Posterior cingulate gyrus (tissue), 11 donors: ENCODE measurements around the gene PPIE.
"Not testable (repeated sequence)": the region's sequence is repeated elsewhere in the genome, so short reads cannot be mapped to it uniquely, and the experiment has no call there.

Source experiments
- DNase-seq, 10 donors: peaks; one replicate each; pipeline versions ENCODE4 v3.0.0 to v3.0.0-alpha.2; 2020 to 2021; ENCODE audit warnings: mixed read lengths in 3 of 10
- intact Hi-C: fragments of 100-400 bp; cut with DNase I; formaldehyde crosslinking; loops from one replicate; pipeline ENCODE4 v1.15.1; 2023

The PPIE gene

DNA sequence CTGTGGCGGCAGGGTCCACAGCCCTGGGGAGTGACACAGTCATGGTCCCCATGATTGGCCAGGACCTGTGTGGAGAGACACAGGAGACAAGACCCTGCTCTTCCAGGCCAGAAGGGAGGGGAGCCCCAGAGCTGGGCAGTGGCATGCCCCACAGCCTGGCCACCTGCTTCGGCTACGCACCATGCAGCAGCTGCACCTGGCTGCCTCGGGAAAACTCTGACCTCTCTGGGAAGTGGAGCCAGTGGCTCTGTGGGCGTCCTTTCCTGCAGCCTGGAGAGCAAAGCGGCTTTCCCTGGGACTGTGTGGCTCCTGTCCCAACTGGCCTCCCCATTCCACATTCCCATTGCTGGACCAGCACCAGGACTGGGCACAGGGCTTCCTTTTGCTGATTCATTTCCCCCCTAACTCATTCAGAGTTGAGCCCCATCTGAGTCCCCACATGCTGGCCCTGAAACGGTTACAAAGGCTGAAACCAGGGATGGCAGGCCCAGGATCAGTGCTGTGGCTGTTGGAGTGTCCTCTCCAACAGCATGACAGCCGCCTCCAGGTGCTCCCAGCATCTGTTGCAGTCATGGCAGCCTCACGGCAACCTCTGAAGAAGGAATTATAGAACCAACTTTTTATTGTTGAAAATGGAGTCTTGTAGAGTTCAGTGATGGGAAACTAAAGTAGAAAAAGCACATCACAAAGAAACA, 17.4 kb downstream of the PPIE start:
- DNase-seq, result peak in 2 of 10 donors; percentile 69 to 79
- intact Hi-C loops, result no loop called here

DNA sequence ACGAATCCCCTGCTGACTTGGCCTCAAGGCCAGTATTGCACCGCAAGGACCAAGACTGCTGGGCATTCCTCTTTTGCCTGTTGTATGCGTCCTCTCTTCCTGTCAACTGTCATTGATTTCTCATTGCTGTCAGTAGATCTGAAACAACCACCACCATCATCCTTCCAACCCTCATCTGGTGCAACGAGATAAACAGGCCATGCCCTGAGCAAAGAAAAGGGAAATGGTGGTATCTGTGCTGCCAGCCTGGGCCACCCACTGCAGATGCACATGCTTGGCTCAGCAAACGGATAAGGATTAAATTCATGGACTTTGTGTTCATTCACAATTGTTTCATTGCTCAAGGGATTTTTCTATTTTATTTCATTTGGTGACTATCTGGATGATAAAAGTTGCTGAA, 18.8 kb downstream of the PPIE start:
- intact Hi-C loops, result no loop called here
- no peak for DNase-seq

DNA sequence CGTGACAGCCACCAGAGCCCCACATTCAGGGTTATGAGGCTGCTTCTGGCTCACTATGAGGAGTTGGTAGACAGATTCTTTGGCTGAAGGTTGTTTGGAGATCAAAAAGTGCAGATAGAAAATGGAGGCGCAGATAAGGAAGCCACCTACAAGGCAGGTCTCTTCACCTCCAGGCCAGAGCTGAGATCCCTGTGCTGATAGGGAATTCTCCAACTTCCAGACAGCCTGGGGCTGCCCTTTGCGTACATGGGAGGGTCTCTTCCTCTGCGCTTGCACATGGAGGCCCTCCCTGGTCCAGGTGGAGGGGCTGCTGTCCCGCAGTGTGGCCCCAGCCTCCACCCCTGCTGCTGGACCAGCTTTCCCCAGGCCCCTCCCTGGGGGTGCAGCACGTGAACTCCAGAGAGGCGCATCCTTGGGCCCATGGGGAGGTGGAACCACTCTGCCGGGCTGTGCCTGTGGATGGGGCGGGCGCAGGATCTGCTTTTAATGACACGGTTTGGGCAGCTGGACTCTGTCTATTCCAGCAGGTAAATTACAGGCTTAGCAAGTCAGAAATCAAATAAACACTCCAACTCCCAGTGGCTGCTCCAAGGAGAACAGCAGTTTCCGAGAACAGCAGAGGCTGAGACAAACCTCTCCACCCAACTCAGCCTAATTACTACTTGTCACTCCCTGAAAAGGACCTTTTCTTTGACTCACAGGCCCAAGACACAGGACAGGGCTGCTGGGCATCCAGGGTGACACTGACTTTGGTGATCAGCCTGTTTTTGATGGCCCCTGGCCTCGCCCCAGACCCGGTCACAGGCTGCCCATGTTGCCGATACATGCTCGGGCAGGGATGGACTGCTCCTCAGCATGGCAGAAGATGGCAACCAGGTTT, 20.1 kb downstream of the PPIE start:
- DNase-seq, result peak in 1 of 10 donors; percentile 52
- intact Hi-C loops, result no loop called here

GRCh38 chr1:39759436-39759726, 20.7 kb downstream of the PPIE start:
- DNase-seq, result no peak
- intact Hi-C loops, result no loop called here

DNA sequence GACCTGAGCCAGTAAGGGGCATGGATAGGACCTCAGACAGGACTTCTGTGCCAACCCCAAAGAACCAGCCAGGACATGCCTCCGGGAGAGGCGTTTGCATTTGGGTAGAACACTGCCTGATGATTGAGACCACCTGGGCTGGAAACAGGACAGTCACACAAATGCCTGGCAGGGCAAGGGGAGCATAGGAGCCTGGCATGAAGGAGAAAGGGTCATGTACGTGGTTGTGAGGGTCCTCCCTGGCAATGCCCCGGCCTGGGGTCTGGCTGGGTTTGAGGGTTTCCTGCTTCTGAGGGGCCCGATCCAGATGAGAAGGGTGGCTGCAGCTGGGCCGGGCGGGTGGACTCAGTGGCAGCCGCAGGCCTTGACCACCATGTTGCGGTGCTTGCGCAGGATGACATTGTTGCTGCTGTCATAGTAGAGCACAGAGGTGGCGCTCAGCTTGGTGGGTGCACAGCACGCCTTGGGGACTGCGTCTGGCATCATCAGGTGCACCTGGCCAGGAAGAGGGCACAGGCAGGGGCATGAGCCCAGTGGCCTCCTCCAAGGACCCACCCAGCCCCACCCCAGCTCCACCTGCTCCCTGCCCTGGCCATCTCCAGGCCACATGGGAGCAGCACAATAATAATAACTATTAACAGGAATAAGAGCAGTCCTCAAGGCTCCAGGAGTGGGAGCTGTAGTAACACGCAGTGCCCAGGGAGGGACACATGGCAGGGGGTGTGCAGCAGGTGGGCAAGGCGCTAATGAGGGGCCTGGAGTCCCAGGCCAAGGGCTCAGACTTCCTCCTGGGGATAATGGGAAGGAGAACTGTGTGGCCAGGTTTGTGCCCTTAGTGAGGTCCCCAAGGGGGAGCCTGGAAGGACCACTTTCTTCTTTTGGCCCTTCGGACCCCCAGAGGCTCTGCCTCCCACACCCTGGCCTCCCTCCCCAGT, 21.7 kb downstream of the PPIE start:
- DNase-seq, result peak in 1 of 10 donors; percentile 58
- intact Hi-C loops, result no loop called here

DNA sequence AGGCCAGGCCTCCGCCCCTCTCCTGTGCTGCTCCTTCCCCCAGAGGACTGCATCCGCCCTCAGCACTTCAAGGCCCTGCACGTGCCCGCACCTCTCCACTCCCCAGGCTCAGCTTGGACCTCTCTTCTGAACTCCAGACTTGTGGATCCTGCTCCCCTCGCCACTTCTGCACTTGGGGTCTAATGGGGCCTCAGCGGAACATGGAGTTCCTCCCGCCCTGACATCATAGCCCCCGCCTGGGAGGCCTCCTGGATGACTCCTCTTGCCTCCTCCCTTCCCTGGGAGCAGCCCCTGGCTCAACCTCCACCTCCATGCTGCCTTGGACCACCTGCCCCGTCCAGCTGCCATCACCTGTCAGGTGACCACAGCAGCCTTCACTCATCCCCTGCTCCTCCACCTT, 22.3 kb downstream of the PPIE start:
- intact Hi-C loops, result no loop called here
- DNase-seq, result peak in 1 of 10 donors; percentile 29

- DNase-seq, result no peak
- intact Hi-C loops, result no loop called here
Measured at GRCh38 chr1:39761557-39762260, 23.0 kb downstream of the PPIE start.

DNA sequence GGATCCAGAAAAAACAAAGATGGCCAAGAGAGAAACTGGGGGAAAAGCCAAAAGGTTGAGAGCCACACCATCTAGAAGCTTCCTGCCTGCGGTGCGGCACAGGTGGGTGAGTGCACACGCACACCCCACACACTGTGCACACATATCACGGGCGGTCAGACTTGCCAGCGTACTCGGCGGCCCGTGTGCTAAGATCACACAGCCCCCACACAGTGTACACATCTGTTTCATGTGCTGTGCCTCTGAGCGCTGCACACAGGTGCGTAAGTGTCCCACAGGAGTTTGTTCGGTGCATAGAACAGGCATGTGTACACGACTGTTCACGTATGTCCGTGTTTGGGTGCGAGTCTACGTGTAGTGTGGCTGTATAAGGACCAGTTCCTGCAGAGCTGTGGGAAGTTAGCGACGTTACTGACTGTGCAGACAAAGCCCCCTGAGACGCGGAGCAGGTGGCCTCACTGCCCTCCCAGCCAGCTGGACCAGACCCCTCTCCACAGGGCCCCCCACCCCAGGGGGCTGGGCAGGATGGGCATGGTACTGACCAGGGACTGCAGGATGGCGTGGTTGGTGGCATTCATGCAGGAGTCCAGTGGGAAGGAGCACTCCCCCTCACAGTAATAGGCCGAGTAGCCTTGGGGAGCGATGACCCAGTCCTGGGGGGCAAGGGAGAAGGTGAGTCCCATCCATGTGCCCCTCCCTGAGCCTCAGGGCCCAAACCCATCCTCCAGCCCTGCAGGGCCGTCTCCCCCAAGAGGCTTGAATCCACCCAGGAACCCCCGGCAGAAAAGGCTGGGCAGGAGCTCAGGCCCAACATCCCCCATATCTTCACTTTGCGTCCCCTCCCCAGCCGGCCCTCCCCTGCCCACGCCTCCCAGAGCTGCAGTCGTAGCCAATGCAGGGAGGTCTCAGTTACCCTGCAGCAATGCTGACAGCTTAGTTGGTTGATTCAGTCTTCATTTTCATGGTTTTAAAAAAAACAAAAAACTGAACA, 24.2 kb downstream of the PPIE start:
- intact Hi-C loops, result no loop called here
- peak in 1 of 10 donors; percentile 39 for DNase-seq

DNA sequence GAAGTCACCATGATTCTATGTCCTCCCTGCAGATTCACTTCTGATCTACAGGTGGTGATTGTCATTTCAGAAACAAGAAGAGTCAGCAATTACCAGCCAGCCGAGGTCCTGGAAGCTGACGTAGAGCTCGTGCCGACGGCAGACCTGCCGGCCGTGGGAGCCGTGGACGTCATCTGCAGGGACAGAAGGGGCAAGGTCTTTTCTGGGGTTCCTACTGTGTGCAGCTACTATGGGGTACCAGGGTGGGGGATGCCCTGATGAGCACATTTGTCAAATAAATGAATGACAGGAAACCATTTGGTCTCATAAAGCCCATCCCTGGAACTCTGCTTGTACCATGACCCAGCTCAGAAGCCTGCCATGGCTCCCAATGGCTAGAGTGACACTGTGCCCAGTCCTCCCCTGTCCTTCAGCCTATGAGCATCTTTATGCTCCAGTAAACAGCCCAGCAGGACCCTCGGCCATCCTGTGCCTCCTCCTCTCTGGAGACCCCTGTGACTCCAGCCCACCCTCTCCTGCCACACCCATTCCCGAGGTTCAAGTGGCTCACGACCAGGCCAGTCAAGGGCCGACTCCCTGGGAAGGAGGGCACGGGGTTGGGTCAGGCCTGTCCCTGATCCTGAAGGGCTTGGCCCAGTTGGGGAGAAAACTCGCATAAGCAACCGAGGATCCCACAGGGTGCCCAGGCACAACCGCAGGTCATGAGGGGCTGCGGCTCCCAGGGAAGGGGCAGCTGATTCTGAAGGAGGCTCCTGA, 25.1 kb downstream of the PPIE start:
- intact Hi-C loops, result not testable (repeated sequence)
- peak in 1 of 10 donors; percentile 50 for DNase-seq

DNA sequence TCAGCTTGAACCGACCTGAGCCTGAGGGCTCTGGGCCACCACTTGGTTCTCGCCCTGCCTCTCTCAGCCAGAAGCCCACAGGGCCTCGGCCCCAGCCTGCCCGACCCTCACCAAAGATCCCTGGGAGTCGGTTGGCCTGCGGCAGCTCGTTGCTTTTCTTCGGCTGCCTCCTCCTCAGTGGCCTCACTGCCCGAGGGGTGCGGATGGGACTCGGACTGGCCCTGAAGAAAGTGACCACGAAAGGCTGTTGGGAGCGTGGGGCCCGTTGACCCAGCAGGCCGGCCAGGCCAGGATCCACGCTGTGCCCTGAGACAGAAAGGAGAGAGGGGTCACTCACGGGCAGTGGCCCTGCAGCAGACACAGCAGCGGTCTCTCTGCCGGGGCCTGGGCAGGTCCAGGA, 25.8 kb downstream of the PPIE start:
- intact Hi-C loops, DNase-seq: not testable (repeated sequence)

- DNase-seq, intact Hi-C loops: not testable (repeated sequence)
Measured at GRCh38 chr1:39766466-39766865, 27.8 kb downstream of the PPIE start.

GRCh38 chr1:39769502-39769901, 30.8 kb downstream of the PPIE start:
- DNase-seq, intact Hi-C loops: not testable (repeated sequence)

DNA sequence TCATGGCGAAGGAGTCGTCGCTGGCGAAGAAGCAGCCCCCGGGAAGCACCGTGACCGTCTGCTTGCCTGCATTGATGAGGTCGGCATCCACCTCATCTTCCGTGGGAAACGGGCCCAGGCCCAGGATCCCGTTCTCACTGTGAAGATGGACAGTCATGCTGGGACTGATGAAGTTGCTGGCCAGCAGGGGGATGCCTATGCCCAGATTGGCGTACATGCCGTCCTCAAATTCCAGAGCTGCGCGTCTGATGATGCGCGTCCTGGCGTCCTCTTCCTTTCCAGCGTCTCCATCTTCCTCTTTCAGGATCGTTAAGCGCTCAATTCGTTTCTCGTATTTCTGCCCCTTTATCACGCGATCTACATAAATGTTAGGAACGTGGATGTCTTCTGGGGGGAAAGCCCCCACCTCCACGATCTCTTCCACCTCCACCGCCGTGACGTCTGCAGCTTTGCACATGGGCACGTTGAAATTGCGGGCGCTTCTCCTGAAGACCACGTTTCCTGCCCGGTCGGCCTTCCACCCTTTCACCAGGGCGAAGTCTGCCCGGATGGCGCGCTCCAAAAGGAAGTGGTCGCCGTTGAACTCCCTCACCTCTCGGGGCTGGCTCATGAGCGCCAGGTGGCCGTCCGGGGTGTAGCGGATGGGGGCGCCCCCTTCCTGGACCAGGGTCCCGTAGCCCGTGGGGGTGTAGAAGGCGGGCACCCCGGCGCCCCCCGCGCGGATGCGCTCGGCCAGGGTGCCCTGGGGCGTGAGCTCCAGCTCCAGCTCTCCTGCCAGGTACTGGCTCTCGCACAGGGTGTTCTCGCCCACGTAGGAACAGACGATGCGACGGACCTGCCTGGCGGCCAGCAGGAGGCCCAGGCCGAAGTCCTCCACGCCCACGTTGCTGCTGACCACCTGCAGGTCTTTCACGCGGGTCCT, 31.7 kb downstream of the PPIE start:
- DNase-seq, intact Hi-C loops: not testable (repeated sequence)

GRCh38 chr1:39771022-39771532, 32.4 kb downstream of the PPIE start, which contains the start of gene OXCT2:
OXCT2 (minus strand) TSS chr1:39771348; CDS start chr1:39771255, 93 bp downstream.
- DNase-seq, result peak in 1 of 10 donors; percentile 52
- intact Hi-C loops, result not testable (repeated sequence)

DNA sequence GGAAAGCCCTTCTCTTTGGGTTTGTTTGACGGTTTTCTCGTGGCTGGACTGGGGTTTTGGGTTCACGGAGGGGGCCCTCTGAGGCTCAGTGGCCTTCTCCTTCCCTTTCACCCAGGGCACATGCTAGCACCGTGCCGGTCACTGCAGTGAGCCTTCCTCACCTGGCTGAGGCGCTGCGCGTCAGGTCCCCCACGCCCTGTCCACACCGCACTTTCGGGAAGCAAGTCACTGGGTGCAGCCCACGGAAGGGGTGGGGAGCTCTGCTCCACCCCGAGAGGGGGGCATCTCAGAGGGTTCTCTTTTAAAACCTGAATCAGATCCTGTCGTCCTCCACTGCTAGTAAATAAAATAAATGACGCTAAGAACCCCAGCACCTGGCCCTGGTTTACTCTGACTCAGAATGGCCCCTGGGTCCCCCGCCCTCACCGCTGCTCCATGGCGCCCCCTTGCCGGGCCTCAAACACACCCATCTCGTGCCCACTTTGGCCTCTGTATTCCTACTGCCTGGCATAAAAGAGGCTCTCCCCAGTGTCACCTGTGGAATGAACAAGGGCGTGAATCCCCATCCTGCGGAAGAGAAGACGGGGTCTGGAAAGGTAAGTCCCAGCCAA, 34.8 kb downstream of the PPIE start:
- DNase-seq, intact Hi-C loops: not testable (repeated sequence)

DNA sequence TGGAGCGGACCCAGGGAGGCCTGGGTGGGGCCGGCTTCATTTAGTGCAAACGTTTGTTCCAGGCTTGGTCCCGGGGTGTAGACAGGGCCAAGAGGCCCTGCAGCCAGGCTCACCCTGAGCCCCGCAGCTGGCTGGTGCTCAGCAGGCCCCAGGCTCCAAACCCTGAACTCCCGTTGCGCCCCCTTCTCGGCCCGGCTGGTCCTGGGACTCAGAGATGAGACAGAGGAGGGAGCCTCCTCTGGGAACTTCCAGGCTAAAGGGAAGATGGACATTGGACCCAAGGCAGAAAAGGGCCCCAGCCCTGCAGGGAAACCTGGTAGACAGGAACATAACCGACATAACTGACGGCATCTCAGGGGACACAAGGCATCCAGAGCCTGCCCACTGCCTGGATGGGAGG, 36.5 kb downstream of the PPIE start:
- DNase-seq, result peak in 2 of 10 donors; percentile 20 to 69
- intact Hi-C loops, result not testable (repeated sequence)
